DMS53 treated with DMSO at 0.1 percent for 48 hours (cell line): ENCODE data around the gene GPX3.
A peak's percentile ranks its signal among the peaks of the same experiment; 100 is the strongest.

Experiments
- DNase-seq: peaks from one replicate; lab custom pipeline; 2025; ENCODE audit not compliant: unreplicated experiment; lab: John Stamatoyannopoulos, UW

GPX3 gene

GRCh38 chr5:151020304-151021110 lies at the start of gene GPX3:
Gene GPX3 (plus strand): TSS chr5:151020591. CDS start chr5:151020655, 64 bp downstream.
- peak; percentile 89 for DNase-seq

GRCh38 chr5:150978590-150978989 lies 41.8 kb upstream of the GPX3 start:
- no peak for DNase-seq

GRCh38 chr5:150987746-150988145 lies 32.6 kb upstream of the GPX3 start:
- DNase-seq, result peak; percentile 52

GRCh38 chr5:150989695-150990094 lies 30.7 kb upstream of the GPX3 start:
- DNase-seq, result no peak

- DNase-seq, result no peak
Observed at GRCh38 chr5:150992705-150993104, 27.7 kb upstream of the GPX3 start.

- no peak for DNase-seq
Observed at GRCh38 chr5:150993422-150993821, 27.0 kb upstream of the GPX3 start.

- no peak for DNase-seq
Observed at GRCh38 chr5:150993826-150994412, 26.5 kb upstream of the GPX3 start.

- DNase-seq, result no peak
Observed at GRCh38 chr5:150999704-151000442, 20.5 kb upstream of the GPX3 start.

- no peak for DNase-seq
Observed at GRCh38 chr5:151001436-151001835, 19.0 kb upstream of the GPX3 start.

- DNase-seq, result no peak
Observed at GRCh38 chr5:151002250-151002649, 18.1 kb upstream of the GPX3 start.

GRCh38 chr5:151002681-151003502 lies 17.5 kb upstream of the GPX3 start:
- no peak for DNase-seq

- no peak for DNase-seq
Observed at GRCh38 chr5:151003503-151003860, 16.9 kb upstream of the GPX3 start.

GRCh38 chr5:151004499-151004898 lies 15.9 kb upstream of the GPX3 start:
- DNase-seq, result no peak

GRCh38 chr5:151005187-151005949 lies 15.0 kb upstream of the GPX3 start:
- no peak for DNase-seq

GRCh38 chr5:151005950-151006576 lies 14.3 kb upstream of the GPX3 start:
- DNase-seq, result no peak

- DNase-seq, result no peak
Observed at GRCh38 chr5:151006704-151007334, 13.6 kb upstream of the GPX3 start.

GRCh38 chr5:151007430-151008209 lies 12.8 kb upstream of the GPX3 start:
- no peak for DNase-seq

GRCh38 chr5:151008210-151008491 lies 12.2 kb upstream of the GPX3 start:
- no peak for DNase-seq

- no peak for DNase-seq
Observed at GRCh38 chr5:151008906-151009305, 11.5 kb upstream of the GPX3 start.
